Right atrium auricular region (tissue), 2 donors: Measurements from ENCODE around the gene ESRRB. TPM values are rescaled to one million over a fixed set of nuclear protein-coding genes. Genes with fewer than 3 reads are reported as not detected.
A peak's percentile ranks its signal among the peaks of the same experiment; 100 is the strongest.

Experiments
- DNase-seq: peaks from one replicate; pipeline ENCODE4 v3.0.0-alpha.2; 2019; ENCODE audit warnings: low spot score
- H3K27ac ChIP-seq, 2 donors: fragments of 200-600 bp; sonication (generic); 1 replicate in 1 of 2; 2 replicates in 1 of 2; pipeline ENCODE4 v1.5.1; 2016 to 2019
- H3K27me3 ChIP-seq, 2 donors: fragments of 200-600 bp; sonication (generic); one replicate each; pipeline versions ENCODE4 v1.5.1 to v1.6.0; 2017 to 2019
- H3K36me3 ChIP-seq: fragments of 200-600 bp; sonication (generic); one replicate; pipeline ENCODE4 v1.5.1; 2016
- H3K4me1 ChIP-seq, 2 donors: fragments of 200-600 bp; sonication (generic); one replicate each; pipeline versions ENCODE4 v1.5.1 to v1.6.0; 2017 to 2019
- H3K4me3 ChIP-seq, 2 donors: fragments of 200-600 bp; sonication (generic); 1 replicate in 1 of 2; 2 replicates in 1 of 2; pipeline ENCODE4 v1.5.1; 2017 to 2019; ENCODE audit warnings: mild to moderate bottlenecking in 1 of 2, moderate library complexity in 1 of 2
- H3K9me3 ChIP-seq, 2 donors: fragments of 200-600 bp; sonication (generic); one replicate each; pipeline ENCODE4 v1.5.1; 2019
- total RNA-seq, 2 donors: library from RNA; depleted of rRNA; stranded (reverse); fragments of >200 nt; gene quantifications; one replicate each; pipeline ENCODE4 v1.1.0, GENCODE V29; 2016
- TF ChIP-seq, protein P1 (sequence below), 2 donors: fragments of 200-600 bp; sonication (generic); IDR thresholded peaks; one replicate each; pipeline ENCODE4 v1.5.1; 2019; ENCODE audit warnings: antibody characterized with exemption in 2 of 2

The ESRRB gene
- total RNA-seq, 2 donors from 2014 or later: 10.0 to 14.8 TPM

DNA sequence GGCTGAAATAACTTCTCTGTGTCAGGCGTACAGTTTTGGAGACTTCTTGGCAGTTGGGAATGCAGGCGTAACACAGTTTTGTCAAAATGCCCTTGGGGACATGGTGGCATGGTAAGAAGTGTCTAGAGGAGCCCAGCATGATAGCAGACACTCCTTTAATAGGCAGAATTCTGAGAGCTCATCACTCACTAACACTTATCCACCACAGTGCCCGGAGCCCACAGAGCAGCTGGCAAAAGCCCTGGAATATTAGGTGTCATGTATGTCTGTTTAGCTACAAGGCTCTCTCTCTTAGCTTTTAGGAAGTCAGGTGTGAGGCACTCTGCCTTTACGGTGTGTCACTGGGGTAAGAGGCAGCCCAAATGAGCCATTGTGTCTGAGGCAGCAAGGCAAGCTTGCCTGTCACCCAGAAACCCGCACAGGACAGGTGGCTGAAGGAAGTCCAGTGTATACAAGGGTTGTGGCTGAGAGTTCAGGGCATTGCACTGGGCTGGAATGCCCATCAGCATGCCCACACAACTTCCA, 96.3 kb downstream of the ESRRB start:
- DNase-seq: no peak
- TF ChIP-seq, protein P1, sequence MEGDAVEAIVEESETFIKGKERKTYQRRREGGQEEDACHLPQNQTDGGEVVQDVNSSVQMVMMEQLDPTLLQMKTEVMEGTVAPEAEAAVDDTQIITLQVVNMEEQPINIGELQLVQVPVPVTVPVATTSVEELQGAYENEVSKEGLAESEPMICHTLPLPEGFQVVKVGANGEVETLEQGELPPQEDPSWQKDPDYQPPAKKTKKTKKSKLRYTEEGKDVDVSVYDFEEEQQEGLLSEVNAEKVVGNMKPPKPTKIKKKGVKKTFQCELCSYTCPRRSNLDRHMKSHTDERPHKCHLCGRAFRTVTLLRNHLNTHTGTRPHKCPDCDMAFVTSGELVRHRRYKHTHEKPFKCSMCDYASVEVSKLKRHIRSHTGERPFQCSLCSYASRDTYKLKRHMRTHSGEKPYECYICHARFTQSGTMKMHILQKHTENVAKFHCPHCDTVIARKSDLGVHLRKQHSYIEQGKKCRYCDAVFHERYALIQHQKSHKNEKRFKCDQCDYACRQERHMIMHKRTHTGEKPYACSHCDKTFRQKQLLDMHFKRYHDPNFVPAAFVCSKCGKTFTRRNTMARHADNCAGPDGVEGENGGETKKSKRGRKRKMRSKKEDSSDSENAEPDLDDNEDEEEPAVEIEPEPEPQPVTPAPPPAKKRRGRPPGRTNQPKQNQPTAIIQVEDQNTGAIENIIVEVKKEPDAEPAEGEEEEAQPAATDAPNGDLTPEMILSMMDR (IDR thresholded peaks at IDR 0.05): no peak
- Histone ChIP-seq H3K27me3 (no peaks in the 10 kb centered on the region), H3K27ac (peak overlapping the region; percentile 60 to 79), H3K36me3 (no peaks in the 10 kb centered on the region), H3K9me3 (no peaks in the 10 kb centered on the region), H3K4me3 (no peak overlapping the region), H3K4me1 (peaks cover 0 to 36% of the 10 kb centered on the region in 2 donors)

DNA sequence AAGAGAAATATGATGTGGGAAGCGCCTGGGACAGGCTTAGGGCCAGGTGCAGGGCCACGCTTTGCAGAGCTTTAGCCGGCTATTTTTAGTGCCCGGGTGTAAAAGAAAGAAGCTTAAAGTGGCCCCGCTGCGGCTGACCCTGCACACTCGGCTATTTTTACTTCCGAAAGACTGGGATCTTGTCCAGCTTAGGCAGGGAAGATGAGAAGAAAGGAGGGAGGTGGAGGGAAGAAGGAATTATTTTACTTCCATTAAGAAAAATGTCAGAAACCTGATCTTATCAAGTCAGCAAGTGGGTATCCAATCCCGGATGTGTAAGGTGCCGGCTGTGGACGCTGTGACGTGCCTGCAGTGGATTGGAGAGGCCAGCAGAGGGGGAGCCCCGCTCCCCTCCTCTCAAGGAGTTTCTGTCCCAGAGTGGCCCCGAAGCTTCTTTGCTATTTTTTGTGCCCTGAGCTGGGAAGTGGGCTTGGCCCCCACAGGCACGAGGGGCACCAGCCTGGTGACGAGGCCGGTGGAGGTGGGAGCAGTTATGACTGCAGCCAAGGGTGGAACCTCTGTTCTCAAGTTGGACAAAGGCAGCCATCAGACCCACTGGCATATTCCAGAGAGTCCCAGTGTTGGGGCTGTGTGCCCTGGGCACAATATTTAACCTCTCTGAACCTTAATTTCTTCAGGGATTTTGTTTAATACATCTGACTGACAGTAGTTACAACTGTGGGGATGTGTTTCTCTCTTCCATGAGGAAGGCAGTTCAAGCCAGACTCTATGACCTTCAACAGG, 97.7 kb downstream of the ESRRB start:
- TF ChIP-seq, protein P1 (IDR thresholded peaks at IDR 0.05): no peak
- Histone ChIP-seq H3K27ac (peak overlapping the region; percentile 60 to 79), H3K9me3 (no peaks in the 10 kb centered on the region), H3K36me3 (no peaks in the 10 kb centered on the region), H3K4me3 (peak overlapping the region; percentile 4 to 25), H3K27me3 (no peaks in the 10 kb centered on the region), H3K4me1 (peaks cover 0 to 26% of the 10 kb centered on the region in 2 donors)
- no peak for DNase-seq

- H3K4me1 ChIP-seq: no peaks in the 10 kb centered on the region
- H3K4me3 ChIP-seq: no peak overlapping the region
- TF ChIP-seq, protein P1 (IDR thresholded peaks at IDR 0.05): no peak
- H3K27me3 ChIP-seq: no peaks in the 10 kb centered on the region
- no peaks in the 10 kb centered on the region for H3K9me3 ChIP-seq
- H3K36me3 ChIP-seq: no peaks in the 10 kb centered on the region
- no peak overlapping the region for H3K27ac ChIP-seq
- no peak for DNase-seq
Observed at GRCh38 chr14:76480426-76480825, 104.5 kb downstream of the ESRRB start.

DNA sequence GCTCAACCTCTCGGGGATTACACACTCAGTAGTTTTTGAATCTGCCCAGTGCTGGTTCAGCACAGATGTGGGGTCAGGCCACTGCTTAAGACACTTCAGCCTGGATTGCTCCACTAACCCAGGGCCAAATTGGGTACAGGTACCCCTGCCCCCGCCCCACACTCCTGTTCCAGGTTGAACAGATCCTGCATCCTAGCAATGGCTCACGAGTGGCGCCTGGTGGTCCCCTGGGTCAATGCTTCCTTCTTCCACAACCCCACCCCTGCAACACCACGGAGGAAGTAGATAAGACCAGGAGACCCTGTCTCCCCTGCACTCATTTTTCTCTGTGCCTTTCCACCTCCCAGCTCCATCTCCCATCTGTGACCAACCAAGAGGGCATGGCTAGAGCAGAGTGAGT, 108.4 kb downstream of the ESRRB start:
- Histone ChIP-seq H3K9me3 (no peaks in the 10 kb centered on the region), H3K4me1 (no peaks in the 10 kb centered on the region), H3K27me3 (no peaks in the 10 kb centered on the region), H3K36me3 (no peaks in the 10 kb centered on the region), H3K4me3 (no peak overlapping the region), H3K27ac (no peak overlapping the region)
- DNase-seq: no peak
- TF ChIP-seq, protein P1 (IDR thresholded peaks at IDR 0.05): no peak

GRCh38 chr14:76486251-76486743, 110.4 kb downstream of the ESRRB start:
- H3K27ac ChIP-seq: no peak overlapping the region
- no peaks in the 10 kb centered on the region for H3K4me1 ChIP-seq
- DNase-seq: no peak
- no peak overlapping the region for H3K4me3 ChIP-seq
- TF ChIP-seq, protein P1 (IDR thresholded peaks at IDR 0.05): no peak
- no peaks in the 10 kb centered on the region for H3K36me3 ChIP-seq
- H3K27me3 ChIP-seq: no peaks in the 10 kb centered on the region
- H3K9me3 ChIP-seq: no peaks in the 10 kb centered on the region
